Fibroblast of gingiva (primary cell): ENCODE results near the gene ANK2.
A peak's percentile ranks its signal among the peaks of the same experiment; 100 is the strongest.

ENCODE experiments used
- DNase-seq: peaks from one replicate; pipeline ENCODE4 v3.0.0-alpha.2; 2011; ENCODE audit warnings: low read depth

Gene ANK2

GRCh38 chr4:113094331-113094730, 44.9 kb downstream of the ANK2 start:
- DNase-seq = no peak

DNA sequence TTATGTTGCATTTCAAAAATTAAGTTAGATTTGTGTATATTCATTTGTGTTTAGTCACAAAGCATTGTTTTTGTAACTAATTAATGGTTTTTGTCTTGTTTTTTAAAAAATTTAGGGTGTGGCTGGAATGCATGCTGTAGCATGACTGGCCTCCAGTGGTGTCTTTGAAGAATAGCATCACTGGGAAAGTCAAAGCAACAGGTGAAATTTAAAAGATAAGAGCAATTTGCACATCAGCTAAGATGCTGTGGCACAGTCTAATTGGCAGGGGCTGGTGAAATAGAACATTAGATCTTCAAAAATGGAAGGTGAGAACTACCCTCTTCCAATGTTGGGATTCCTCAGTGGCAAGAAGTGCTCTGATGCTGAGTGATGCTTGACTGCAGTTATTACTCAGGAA, 45.3 kb downstream of the ANK2 start:
- DNase-seq = peak; percentile 21

DNA sequence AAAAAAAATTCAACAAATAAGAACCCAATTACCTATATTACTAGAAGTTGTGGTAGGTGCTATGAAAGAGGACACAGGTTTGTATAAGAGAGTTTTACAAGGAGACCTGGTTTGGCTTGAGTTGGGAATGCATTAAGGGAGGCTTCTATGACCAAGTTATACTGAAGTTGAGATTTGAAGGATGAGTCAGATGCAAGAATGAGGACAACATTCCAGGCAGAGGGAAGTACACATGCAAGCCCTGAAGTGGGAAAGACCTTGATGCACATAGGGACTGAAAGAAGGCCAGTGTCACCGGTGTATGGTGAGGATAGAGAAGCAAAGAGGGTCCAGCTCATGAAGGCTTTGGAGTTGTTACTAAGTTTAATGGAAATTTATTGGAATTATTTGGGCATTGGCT, 52.2 kb downstream of the ANK2 start:
- DNase-seq = no peak

DNA sequence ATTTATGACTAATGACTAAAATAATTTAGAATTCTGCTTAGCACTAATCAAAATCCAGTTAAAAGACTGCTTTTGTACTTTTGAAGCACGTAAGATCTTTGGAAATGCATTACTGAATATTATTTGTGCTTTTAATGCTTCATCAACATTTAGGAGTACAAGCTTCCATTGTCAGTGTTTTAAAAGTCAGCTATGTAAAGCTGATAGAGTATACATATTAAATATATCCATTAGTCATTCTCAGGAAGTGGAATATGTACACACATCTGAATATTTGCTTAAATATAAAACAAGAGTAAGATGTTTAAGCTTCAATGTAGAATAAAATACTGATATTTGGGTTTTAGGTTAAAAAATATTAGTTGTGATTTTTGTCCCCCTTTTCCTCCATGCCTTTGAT, 54.1 kb downstream of the ANK2 start:
- no peak for DNase-seq

- peak; percentile 59 for DNase-seq
These were observed 56.7 kb downstream of the ANK2 start for GRCh38 chr4:113106108-113106507.

DNA sequence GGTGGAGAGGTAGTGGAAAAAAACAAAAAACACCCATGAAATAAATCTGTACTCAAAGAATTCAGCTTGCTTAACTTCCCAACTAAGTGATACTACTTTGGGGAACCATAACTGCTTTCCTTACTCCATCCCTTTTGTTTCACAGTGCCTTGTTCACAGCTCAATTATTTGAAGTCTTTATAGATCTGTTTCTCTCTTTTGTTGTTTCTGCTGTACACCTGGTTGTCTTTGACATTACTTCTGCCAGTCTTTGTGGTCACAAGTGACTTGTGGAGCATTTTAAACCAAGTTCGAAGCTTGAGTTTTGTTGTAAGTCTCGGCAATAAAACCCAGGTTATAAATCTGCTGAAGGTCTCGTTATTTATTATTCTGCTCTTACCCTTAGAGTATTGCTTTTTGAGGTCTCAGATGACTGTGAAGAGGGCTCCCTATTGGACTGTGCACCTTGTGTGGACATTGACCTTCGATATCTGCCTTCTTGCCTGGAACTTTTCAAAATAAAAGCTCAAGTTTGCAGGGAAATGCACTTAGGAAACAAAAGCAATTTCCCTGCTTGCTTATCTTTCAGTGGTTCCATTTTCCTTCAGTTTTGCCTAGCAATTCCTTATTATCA, 59.8 kb downstream of the ANK2 start:
- DNase-seq = no peak

- no peak for DNase-seq
These were observed 63.0 kb downstream of the ANK2 start for GRCh38 chr4:113112338-113112978.

DNA sequence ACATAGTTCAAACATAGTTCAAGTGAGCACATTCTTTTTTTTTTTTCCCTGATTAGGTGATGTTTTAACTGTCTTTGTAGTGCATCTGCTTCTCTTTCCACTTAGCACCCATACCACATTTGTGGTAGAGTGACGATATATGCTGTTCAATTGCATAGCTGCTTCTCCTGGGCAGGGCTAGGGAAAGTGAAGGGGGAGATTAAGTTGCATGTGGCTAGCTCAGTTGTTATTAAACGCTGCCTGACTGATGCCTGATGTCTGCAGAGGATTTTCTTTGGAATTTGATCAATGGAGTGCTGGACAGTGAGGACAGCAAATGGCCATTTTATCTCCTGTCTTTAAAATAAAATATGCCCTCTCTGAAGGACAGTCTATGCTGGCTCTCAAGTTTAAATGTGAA, 63.7 kb downstream of the ANK2 start:
- DNase-seq = no peak

DNA sequence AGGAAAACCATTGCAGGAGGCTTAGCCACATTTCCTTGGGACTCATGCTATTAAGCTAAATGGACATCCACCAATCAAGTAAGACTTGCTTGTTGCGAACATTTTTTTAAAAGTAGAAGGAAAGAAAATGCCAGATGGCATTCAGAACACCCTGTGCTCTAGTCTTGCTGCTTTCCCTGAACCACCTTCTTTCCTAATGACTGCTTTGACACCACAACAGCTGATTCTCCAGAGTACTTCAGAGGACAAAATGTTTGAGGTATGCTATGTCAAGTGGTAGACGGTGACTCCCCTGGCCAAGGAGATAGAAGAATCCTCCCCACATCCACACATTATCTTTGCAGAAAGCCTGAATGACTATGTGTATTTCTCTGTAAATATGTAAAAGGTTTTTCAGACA, 65.4 kb downstream of the ANK2 start:
- no peak for DNase-seq

DNA sequence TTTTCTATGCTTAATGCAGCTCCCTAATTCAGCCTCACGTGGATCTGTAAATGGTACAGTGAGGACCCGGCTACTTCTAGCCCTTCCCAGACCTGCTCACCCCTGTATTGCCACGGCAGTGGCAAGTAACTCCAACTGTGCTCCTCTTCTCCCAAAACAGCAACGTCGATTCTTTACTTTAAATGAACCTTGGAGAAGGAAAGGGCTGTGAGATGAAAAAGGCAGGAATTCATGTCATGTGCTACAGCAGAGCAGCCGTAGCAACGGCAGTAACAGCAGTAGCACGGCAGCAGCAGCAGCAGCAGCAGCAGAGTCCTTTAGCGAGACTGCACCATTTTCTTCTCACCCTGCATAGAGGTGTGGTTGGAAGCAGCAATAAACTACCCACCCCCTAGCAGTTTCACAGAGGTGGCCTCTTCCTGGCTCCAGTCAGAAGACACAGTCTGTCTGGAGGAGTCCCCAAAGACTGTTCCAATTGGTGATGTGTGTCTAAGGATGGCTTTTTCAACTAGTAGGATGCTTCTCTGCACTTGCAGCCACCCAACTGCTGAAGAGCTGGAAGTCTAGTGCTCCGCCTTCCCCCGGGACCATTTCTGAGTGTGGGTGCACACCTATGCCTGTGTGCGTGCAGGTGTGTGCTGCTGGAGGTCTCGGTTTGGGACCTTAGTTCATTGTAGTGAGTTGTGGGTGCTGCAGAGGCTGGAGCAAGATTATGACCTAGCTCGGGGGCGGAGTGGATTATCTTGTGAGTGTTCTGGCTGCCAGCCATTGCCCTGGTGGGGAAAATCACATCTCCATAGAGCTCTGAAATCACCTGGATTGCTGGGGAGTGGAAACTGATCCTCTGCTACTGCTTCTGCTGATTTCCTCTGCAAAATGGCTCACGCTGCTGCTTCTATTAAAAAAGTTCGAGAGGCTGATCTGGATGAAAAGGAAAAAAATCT, 67.2 kb downstream of the ANK2 start:
- DNase-seq = no peak

DNA sequence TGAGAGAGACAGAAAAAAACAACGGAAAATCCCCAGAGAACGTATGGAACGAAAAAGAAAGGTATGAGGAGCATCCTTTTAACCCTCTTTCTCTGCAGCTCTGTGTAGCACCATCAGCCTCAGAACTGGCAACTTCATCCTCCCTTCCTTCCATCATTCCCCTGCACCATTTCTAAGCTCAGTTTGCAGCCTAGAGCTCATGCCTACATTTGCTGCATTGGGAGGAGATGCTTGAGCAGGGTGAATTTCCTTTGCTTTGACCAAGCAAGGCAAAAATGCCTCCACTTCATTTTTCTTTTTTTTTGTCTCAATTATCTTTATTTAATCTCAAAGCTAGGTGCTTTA, 67.9 kb downstream of the ANK2 start:
- no peak for DNase-seq

DNA sequence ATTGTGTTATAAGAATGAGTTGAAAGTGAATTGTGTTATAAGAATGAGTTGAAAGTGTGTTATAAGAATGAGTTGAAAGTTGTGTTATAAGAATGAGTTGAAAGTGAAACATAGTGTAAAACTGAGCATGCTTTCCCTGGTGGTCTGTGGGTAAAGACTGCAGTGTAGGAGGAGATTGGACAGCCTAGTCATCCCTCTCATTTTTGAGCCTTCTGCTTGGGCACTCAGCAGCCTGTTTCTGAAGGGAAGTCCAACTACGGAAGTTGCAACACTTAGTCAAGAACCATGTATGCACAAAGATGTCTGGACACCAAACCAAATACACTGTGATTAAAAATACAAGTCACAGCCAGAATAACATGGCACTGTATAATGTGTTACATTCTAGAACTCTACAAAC, 72.6 kb downstream of the ANK2 start:
- no peak for DNase-seq

GRCh38 chr4:113125418-113125817, 76.0 kb downstream of the ANK2 start:
- DNase-seq = no peak

DNA sequence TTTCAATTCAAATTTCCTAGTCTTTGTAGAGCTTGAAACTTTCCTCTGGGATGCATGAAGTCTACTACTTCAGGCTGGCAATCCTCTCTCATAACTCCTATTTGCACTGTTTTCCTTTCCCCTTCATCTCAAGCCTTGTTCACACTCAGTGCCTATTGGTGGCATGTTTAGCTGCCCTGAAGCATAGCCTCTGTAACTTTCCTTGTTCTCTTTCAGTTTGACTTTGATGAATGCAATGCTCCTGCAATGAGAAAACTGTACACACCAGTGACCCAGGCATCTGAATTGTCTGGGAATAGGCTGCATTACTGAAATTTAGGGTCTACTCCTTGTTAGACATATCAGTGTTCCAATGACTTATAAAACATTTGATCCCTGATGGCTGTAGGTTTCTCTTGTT, 81.7 kb downstream of the ANK2 start:
- no peak for DNase-seq

- no peak for DNase-seq
These were observed 82.2 kb downstream of the ANK2 start for GRCh38 chr4:113131621-113132020.

DNA sequence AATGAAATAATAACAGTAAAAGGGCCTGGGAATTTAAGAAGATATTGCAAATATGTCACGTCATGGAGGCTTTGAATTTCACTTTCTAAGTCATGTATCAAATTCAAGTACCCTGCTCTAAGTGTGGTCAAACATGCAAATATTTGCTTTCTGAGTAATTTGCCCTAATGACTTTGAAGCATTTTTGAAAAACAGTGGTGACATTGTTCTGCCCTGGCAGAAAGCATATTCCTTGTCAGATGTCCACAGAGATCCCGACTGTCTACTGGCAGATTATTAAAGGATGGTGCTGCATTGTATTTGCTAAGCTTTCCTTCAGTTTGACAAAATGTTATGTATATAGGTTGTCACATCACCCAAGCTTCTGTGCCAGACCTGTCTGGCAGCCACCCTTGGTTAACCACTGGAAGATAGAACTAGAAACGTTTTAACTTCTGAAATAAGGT, 92.5 kb downstream of the ANK2 start:
- peak; percentile 87 for DNase-seq

- DNase-seq = no peak
These were observed 92.9 kb downstream of the ANK2 start for GRCh38 chr4:113142351-113142750.

GRCh38 chr4:113144091-113144490, 94.6 kb downstream of the ANK2 start:
- no peak for DNase-seq

GRCh38 chr4:113145147-113145518, 95.7 kb downstream of the ANK2 start:
- no peak for DNase-seq

- no peak for DNase-seq
These were observed 96.3 kb downstream of the ANK2 start for GRCh38 chr4:113145519-113146291.

GRCh38 chr4:113146876-113147358, 97.5 kb downstream of the ANK2 start:
- peak; percentile 7 for DNase-seq

- peak; percentile 18 for DNase-seq
These were observed 98.2 kb downstream of the ANK2 start for GRCh38 chr4:113147498-113148111.
